DMS53 treated with DMSO at 0.1 percent for 48 hours (cell line): ENCODE data around the gene SMTN.

ENCODE experiments used
- DNase-seq: peaks from one replicate; lab custom pipeline; 2025; ENCODE audit not compliant: unreplicated experiment; lab: John Stamatoyannopoulos, UW

Gene SMTN

GRCh38 chr22:31148953-31149627 lies 68.0 kb downstream of the SMTN start:
- DNase-seq, result peak; percentile 25

GRCh38 chr22:31150615-31151014 lies 69.5 kb downstream of the SMTN start:
- no peak for DNase-seq

GRCh38 chr22:31151872-31152271 lies 70.8 kb downstream of the SMTN start:
- DNase-seq, result no peak

GRCh38 chr22:31153357-31153756 lies 72.2 kb downstream of the SMTN start:
- no peak for DNase-seq
